SU-DHL-6 (cell line): Measurements from ENCODE around the gene NT5C1A.

Experiments used
- H2AFZ ChIP-seq: fragments of 200-600 bp; sonication (generic); 2 replicates; pipeline ENCODE4 v1.6.1; 2014; ENCODE audit warnings: low read depth, mild to moderate bottlenecking, moderate library complexity, mixed read lengths, antibody characterized with exemption, low read length; ENCODE audit not compliant: severe bottlenecking
- H3F3A ChIP-seq: fragments of 200-600 bp; shearing (Covaris generic); 2 replicates; pipeline ENCODE4 v1.6.0; 2016; ENCODE audit warnings: antibody characterized with exemption, mild to moderate bottlenecking; ENCODE audit not compliant: insufficient read depth
- H3K27ac ChIP-seq: fragments of 200-600 bp; sonication (generic); 2 replicates; pipeline ENCODE4 v1.5.1; 2016; ENCODE audit warnings: low read depth, mild to moderate bottlenecking, low read length, moderate library complexity, mixed read lengths
- H3K27me3 ChIP-seq: fragments of 200-600 bp; sonication (generic), shearing (Covaris generic); 2 replicates; pipeline ENCODE4 v1.6.0; 2014; ENCODE audit warnings: mild to moderate bottlenecking, low read length
- H3K36me3 ChIP-seq: fragments of 200-600 bp; sonication (generic); 2 replicates; pipeline ENCODE4 v1.6.1; 2014; ENCODE audit warnings: mild to moderate bottlenecking, low read length, mixed read lengths
- H3K4me2 ChIP-seq: fragments of 300-600, 200-600 bp; shearing (Covaris generic), sonication (generic); 2 replicates; pipeline ENCODE4 v1.6.0; 2014; ENCODE audit warnings: low read length, low read depth, mild to moderate bottlenecking; ENCODE audit not compliant: poor library complexity, severe bottlenecking
- H3K4me3 ChIP-seq: fragments of 200-600 bp; sonication (generic); 2 replicates; pipeline ENCODE4 v1.5.1; 2014; ENCODE audit warnings: antibody characterized with exemption, low read length, mild to moderate bottlenecking, mixed read lengths; ENCODE audit not compliant: insufficient read depth, poor library complexity, severe bottlenecking
- H3K79me2 ChIP-seq: fragments of 200-600 bp; sonication (generic); 2 replicates; pipeline ENCODE4 v1.6.1; 2014; ENCODE audit warnings: mild to moderate bottlenecking, low read length, moderate library complexity; ENCODE audit not compliant: insufficient read depth
- H3K9ac ChIP-seq: fragments of 200-600 bp; sonication (generic); 2 replicates; pipeline ENCODE4 v1.7.0; 2014; ENCODE audit warnings: mild to moderate bottlenecking, low read length
- H3K9me2 ChIP-seq: fragments of 200-600 bp; sonication (generic); replicated peaks from 2 replicates; pipeline ENCODE4 v1.6.1; 2014; ENCODE audit warnings: low read length; ENCODE audit not compliant: insufficient read depth
- H3K9me3 ChIP-seq: fragments of 200-600 bp; sonication (generic); 2 replicates; pipeline ENCODE4 v1.6.1; 2014; ENCODE audit warnings: low read length, mixed read lengths; ENCODE audit not compliant: insufficient read depth
- H4K20me1 ChIP-seq: fragments of 200-600 bp; sonication (generic); 2 replicates; pipeline ENCODE4 v1.6.1; 2014; ENCODE audit warnings: low read depth, mild to moderate bottlenecking, antibody characterized with exemption, low read length, moderate library complexity, mixed read lengths
- CTCF ChIP-seq: fragments of 200-600 bp; sonication (generic); IDR thresholded peaks from one replicate; pipeline ENCODE4 v1.5.1; 2017; ENCODE audit warnings: antibody characterized with exemption, mild to moderate bottlenecking, low read length, moderate library complexity; ENCODE audit not compliant: insufficient read depth, poor library complexity, severe bottlenecking
- EZH2phosphoT487 ChIP-seq: fragments of 200-600 bp; sonication (generic), shearing (Covaris generic); conservative IDR thresholded peaks from 2 replicates; pipeline ENCODE4 v1.6.1; 2018; ENCODE audit warnings: mild to moderate bottlenecking, antibody characterized with exemption, low read length, moderate library complexity, mixed read lengths

NT5C1A gene

GRCh38 chr1:39642796-39643195 is 29.1 kb downstream of the NT5C1A start:
- Histone ChIP-seq H3K27ac (no peak overlapping the region), H3K9me3 (no peaks in the 10 kb centered on the region), H3K9ac (no peak overlapping the region), H3K27me3 (no peaks in the 10 kb centered on the region), H3K36me3 (no peaks in the 10 kb centered on the region), H4K20me1 (no peaks in the 10 kb centered on the region), H3K79me2 (no peaks in the 10 kb centered on the region), H3K4me3 (no peak overlapping the region), H2AFZ (no peak overlapping the region), H3F3A (no peaks in the 10 kb centered on the region), H3K9me2 (no peaks in the 10 kb centered on the region), H3K4me2 (no peak overlapping the region)
- TF ChIP-seq EZH2phosphoT487 (no peak), CTCF (no peak)

GRCh38 chr1:39640861-39641260 is 31.0 kb downstream of the NT5C1A start:
- H3F3A ChIP-seq = no peaks in the 10 kb centered on the region
- no peaks in the 10 kb centered on the region for H3K27me3 ChIP-seq
- TF ChIP-seq CTCF (no peak), EZH2phosphoT487 (no peak)
- H3K27ac ChIP-seq = no peak overlapping the region
- no peak overlapping the region for H3K4me3 ChIP-seq
- no peaks in the 10 kb centered on the region for H3K36me3 ChIP-seq
- H3K4me2 ChIP-seq = no peak overlapping the region
- H4K20me1 ChIP-seq = no peaks in the 10 kb centered on the region
- no peaks in the 10 kb centered on the region for H3K79me2 ChIP-seq
- H2AFZ ChIP-seq = no peak overlapping the region
- no peaks in the 10 kb centered on the region for H3K9me2 ChIP-seq
- H3K9me3 ChIP-seq = no peaks in the 10 kb centered on the region
- no peak overlapping the region for H3K9ac ChIP-seq

- Histone ChIP-seq H3K79me2 (no peaks in the 10 kb centered on the region), H3K4me3 (no peak within 1 kb of the TSS), H2AFZ (no peak within 1 kb of the TSS), H3K9ac (no peak within 1 kb of the TSS), H3K9me3 (no peaks in the 10 kb centered on the region), H3F3A (no peaks in the 10 kb centered on the region), H3K36me3 (no peaks in the 10 kb centered on the region), H3K27me3 (no peaks in the 10 kb centered on the region), H3K27ac (no peak within 1 kb of the TSS), H3K9me2 (no peaks in the 10 kb centered on the region), H3K4me2 (no peak within 1 kb of the TSS), H4K20me1 (no peaks in the 10 kb centered on the region)
- TF ChIP-seq EZH2phosphoT487 (no peak), CTCF (no peak)
These were observed 32.4 kb downstream of the NT5C1A start, which contains the start of gene HEYL for GRCh38 chr1:39639305-39640130. Gene HEYL (minus strand): TSS chr1:39639643. CDS start chr1:39639625, 18 bp downstream.
